NK-92 (cell line): ENCODE results near the gene CACNA1B.
"Not testable (repeated sequence)": the region's sequence is repeated elsewhere in the genome, so short reads cannot be mapped to it uniquely, and the experiment has no call there.

Experiments
- DNase-seq: peaks from one replicate; lab custom pipeline; 2025; ENCODE audit not compliant: unreplicated experiment; lab: John Stamatoyannopoulos, UW

The CACNA1B gene

DNA sequence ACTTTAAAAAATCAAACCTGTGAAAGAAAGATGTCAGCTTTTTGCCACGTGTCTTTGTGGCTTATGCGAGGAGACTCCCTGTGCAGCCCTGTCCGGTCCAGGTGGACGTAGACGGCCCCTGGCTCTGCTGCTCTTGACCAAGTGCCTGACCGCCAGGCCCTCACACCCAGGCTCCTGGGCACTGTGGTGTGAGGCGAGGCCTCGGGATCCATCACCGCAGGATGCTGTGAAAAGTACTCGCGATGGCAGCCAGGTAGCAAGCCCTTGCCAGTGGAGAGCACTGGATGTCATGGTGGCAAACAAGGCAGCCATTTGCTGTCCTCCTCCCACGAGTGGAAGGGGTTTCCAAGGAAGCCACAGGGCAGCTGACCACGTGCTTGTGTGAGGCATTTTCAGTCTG, 245.1 kb downstream of the CACNA1B start:
- DNase-seq, result no peak

DNA sequence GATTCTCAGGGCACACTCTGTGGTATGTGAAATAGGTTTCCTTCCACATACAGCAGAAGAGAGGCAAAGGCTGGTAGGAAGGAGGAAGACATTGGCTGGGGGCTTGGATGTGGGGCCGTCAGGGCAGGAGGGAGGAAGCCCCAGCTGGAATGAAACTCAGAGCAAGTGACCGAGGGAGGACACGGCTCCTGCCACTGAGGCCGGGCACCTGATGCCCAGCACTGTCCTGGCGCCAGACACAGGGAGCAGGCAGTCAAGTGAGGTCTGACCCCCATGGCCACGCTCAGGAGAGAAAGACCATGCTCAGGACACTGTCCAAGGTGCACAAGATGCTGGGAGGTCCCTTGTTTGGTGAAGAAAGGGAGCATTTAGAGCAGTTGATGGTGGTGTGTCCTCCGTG, 245.5 kb downstream of the CACNA1B start:
- no peak for DNase-seq

DNA sequence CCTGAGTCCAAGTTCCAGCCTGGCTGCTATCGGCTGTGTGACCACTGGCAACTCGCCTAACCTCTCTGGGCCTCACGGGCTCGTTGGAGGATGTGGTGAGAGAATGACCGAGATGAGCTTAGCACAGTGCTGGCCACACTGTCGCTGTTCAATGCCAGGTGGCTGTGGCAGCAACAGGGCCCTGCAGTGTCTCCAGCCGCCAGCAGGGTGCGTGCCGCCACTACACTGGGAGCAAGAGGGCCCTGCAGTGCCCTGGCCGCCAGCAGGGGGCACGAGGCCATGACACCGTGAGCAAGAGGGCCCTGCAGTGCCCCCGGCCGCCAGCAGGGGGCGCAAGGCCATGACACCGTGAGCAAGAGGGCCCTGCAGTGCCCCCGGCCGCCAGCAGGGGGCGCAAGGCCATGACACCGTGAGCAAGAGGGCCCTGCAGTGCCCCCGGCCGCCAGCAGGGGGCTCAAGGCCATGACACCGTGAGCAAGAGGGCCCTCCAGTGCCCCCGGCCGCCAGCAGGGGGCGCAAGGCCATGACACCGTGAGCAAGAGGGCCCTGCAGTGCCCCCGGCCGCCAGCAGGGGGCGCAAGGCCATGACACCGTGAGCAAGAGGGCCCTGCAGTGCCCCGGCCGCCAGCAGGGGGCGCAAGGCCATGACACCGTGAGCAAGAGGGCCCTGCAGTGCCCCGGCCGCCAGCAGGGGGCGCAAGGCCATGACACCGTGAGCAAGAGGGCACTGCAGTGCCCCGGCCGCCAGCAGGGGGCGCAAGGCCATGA, 248.7 kb downstream of the CACNA1B start:
- not testable (repeated sequence) for DNase-seq

DNA sequence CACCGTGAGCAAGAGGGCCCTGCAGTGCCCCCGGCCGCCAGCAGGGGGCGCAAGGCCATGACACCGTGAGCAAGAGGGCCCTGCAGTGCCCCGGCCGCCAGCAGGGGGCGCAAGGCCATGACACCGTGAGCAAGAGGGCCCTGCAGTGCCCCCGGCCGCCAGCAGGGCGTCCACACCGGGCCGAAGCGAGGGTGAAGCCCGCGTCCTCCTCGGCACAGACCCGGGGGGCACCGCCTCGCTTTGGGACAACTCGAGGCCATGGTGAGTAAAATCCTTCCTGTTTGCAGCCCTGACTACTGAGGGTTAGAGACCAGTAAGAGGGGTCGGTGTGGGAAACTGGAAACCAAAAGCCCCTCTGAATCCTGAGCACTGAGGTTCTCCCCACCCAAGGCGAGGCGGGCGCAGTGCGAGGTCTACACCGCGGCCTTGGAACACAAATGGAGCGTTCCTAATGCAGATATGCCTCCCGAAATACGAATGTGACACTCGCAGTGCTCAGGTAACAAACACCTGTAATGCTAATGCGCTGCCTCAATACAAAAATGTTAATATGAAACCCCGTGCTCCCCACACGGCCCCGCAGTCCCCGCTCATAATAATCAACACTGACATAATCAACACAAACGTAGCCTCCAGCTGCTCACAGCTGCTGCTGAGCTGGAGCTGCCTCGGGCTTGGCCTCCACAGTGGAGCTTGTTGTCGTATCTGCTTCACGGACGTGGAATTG, 249.4 kb downstream of the CACNA1B start:
- not testable (repeated sequence) for DNase-seq

DNA sequence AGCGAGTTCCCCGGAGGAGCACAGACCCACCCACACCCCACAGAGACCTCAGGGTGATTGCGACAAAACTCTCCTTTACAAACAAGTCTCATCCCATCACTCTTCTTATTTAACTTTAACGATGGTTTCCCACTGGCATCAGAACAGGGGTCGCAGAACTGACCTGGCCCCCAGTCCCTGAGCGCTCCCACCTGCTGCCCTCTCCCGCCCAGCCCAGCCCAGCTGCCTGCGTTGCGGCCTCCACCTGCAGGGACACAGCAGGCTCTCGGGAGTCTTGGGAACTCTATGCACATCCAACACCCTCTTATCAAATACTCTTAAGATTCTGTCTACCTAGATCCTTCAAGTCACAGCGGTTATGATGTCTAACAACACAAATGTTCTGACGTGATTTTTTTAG, 250.4 kb downstream of the CACNA1B start:
- DNase-seq, result not testable (repeated sequence)

DNA sequence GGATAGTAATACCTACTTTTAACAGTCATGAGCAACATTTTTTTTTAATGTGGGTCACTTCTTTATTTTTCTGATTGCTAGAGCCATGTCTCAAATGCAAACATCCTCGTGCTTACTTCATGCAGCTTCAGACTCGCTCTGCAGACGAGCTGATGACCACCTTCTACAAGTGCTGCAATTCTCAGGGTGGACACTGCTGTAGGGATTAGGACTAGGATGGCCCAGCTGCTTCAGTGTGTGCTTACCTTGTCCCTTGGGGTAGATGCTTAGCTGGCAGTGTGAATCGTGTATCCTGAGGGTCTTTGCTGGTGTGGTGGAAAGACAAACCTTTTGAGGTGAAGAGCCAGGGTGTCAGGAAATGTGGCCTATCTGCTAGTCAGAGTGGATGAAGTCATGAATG, 251.7 kb downstream of the CACNA1B start:
- DNase-seq, result not testable (repeated sequence)

DNA sequence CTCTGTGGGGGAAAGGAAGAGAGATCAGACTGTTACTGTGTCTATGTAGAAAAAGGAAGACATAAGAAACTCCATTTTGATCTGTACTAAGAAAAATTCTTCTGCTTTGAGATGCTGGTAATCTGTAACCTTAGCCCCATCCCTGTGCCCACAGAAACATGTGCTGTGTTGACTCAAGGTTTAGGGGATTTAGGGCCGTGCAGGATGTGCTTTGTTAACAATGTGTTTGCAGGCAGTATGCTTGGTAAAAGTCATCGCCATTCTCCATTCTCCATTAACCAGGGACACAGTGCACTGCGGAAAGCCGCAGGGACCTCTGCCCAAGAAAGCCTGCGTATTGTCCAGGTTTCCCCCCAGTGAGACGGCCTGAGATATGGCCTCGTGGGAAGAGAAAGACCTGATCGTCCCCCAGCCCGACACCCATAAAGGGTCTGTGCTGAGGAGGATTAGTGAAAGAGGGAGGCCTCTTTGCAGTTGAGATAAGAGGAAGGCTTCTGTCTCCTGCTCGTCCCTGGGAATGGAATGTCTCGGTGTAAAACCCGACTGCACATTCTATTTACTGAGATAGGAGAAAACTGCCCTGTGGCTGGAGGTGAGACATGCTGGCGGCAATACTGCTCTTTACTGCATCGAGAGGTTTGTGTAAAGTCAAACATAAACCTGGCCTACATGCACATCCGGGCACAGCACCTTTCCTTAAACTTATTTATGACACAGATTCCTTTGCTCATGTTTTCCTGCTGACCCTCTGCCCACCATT, 255.5 kb downstream of the CACNA1B start:
- DNase-seq, result not testable (repeated sequence)

DNA sequence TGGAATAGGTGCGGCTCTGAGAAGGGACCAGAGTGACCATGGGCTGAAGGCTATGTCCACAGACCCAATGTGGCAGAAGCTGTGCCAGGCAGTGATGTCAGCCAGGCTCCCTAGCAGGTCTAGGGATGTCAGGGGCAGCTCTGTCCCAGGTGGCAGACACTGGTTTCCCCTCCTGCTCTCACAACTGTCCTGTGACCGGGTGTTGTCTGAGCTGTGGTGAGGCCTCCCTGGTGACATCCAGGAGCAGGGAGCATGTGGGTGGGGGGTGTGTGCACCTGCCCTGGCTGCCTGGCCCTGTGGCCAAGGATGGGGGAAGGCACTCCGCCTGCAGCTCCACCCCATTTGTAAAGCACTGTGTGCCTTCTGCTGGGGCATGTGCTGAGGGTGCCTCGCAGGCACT, 257.0 kb downstream of the CACNA1B start:
- not testable (repeated sequence) for DNase-seq

DNA sequence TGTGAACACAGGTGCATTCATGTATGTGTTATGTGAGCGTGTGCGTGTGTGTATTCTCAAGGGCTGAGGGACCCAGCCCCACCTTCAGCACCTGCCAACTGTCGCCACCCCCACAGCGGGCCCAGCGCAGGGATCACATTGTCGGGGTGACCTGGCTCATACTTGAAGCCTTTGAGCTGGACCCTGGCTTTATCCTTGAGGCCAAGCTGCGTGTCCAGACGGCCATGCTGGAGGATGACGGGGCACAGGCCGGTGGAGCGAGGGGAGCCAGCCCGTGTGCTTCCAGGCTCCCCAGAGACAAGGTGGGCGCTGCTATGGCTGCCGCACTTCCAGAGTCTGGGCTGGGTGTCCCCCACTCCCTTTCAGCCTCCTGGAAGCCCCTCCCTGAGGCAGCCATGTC, 261.5 kb downstream of the CACNA1B start:
- not testable (repeated sequence) for DNase-seq

DNA sequence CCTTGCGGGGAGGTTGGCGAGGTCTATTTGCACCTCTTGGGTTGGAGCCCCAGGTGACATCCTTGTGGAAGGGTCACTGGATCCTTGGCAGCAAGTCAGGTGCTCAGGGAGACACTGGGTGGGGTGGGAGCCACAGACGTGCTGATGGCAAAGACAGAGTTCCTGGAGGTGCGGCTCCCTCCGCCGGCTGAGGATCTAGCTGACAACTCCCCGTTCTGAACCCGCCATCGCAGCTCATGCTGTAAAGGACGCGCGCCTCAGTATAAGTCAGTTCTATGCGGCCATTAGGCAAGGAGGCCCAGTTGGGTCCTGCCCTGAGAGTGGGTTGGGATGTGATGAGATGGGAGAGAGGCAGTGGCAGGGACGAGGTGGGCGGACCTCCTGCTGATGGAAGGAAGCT, 263.4 kb downstream of the CACNA1B start:
- not testable (repeated sequence) for DNase-seq

DNA sequence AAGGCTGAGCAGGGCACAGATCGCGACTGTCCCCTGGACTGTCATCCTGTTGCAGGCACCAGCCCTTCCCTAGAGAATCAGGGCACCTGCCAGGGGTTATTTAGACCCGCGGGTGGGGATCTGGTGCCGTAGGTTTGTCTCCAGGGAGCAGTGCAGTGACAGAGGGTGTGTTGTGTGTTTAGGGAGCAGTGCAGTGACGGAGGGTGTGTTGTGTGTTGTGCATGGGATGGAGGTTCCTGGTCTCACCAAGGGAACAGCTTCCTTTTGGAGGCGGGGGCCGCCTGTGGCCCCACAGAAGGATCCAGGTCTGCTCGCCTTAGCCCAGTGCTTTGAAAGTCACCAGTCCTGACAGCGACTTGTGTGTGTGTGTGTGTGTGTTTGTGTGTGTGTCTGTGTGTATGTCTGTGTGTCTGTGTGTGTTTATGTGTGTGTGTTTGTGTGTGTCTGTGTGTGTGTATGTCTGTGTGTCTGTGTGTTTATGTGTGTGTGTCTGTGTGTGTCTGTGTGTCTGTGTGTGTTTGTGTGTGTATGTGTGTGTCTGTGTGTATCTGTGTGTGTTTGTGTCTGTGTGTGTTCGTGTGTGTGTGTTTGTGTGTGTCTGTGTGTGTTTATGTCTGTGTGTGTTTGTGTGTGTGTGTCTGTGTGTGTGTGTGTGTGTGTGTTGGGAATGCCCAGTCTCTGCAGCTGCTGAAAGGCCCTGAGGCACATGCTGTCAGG, 265.1 kb downstream of the CACNA1B start:
- not testable (repeated sequence) for DNase-seq

DNA sequence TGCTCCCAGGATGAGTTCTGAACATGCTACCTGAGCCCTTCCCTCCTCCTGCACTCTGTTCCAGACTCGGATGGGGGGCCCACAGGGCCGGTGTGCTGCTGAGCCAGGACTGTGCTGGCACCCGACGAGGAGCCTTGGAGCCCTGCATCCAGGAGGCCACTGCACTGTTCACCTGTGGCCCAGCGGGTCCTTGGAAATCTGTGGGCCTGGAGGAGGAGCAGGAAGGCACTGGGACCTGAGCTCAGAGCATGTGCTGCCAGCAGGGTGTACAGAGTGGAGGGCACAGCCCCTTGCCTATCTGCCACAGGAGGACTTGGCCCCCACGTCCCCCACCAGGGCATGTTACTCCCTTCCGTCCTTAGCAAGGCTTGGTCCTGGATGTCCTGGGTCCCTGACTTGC, 265.9 kb downstream of the CACNA1B start:
- DNase-seq, result not testable (repeated sequence)

DNA sequence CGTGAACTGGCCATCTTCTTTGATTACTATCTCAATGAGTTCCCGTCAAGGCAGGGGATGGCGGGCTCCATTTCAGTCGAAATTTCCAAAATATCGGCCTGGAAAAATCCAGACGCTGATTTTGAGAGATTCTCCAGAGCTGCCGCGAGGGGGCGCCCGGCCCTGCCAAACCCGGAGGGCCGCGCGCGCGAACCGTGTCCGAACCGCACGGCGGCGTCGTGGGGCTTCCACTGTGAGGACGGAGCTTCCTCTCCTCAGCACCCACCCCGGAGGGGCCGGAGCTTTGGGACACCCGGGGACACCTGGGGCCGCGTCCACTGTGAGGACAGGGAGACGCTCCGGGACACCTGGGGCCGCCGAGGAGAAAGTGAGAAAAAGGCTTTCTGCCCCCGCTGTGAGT, 270.0 kb downstream of the CACNA1B start:
- not testable (repeated sequence) for DNase-seq

DNA sequence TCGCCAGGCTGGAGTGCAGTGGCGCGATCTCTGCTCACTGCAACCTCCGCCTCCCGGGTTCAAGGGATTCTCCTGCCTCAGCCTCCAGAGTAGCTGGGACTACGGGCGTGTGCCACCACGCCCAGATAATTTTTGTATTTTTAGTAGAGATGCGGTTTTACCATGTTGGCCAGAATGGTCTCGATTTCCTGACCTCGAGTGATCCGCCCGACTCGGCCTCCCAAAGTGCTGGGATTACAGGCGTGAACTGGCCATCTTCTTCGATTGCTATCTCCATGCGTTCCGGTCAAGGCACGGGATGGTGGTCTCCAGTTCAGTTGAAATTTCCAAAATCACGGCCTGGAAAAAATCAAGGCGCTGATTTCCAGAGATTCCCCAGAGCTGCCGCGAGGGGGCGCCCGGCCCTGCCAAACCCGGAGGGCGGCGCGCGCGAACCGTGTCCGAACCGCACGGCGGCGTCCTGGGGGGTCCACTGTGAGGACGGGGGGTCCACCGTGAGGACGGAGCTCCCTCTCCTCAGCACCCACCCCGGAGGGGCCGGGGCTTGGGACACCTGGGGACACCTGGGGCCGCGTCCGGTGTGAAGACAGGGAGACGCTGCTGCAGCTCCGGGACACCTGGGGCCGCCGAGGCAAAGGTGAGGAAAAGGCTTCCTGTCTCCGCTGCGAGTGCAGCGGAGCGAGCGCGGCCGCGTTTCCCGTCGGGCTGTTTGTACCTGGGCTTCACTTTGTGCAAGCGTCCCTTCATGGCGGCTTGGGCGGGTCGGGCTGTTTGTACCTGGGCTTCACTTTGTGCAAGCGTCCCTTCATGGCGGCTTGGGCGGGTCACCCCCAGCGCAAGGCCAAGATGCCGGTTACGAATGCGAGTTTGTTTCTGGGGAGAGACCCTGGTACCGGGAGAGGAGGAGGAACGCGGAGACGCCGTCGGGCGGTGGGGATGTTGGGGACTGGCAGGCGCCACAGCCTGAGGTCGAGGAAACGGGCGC, 272.4 kb downstream of the CACNA1B start:
- DNase-seq, result not testable (repeated sequence)

DNA sequence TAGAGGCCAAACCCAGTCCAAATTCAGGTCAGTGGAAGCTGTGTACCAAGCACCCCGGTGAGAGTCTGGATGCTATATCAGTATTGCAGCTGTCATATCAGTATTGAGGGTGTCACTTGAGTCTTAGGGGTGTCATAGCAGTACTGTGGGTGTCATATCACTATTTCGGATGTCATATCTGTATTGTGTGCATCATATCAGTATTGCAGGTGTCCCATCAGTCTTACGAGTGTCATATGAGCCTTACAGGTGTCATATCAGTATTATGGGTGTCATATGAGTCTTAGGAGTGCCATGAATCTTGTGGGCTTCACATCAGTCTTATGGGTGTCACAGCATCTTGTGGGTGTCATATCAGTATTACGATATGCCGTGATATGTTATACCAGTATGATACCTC, 278.2 kb downstream of the CACNA1B start:
- not testable (repeated sequence) for DNase-seq

DNA sequence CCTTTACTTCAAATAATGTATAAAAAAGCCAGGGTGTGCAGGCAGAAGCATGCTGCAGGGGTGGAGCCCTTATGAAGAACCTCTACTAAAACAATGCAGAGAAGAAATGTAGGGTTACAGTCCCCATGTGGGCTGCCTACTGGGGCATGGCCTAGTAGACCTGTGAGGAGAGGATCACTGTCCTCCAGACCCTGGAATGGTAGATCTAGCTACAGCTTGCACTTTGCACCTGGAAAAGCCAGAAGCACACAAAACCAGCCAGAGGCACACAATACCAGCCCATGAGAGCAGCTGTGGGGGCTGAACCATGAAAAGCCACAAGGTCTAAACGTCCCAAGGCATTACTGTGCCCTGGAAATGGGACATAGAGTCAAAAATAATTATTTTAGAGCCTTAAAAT, 289.2 kb downstream of the CACNA1B start:
- not testable (repeated sequence) for DNase-seq
